ENCODE results near the gene TENM4.

GRCh38 chr11:79367844-79368243, 73.0 kb downstream of the TENM4 start:
- TF ChIP-seq CTCF (IDR thresholded peaks at IDR 0.05) = no peak
- TF ChIP-seq POLR2A (IDR thresholded peaks at IDR 0.05) = no peak

Data from heart left ventricle (tissue), 13 donors.